A673 (cell line): ENCODE measurements around the gene TLX1.

Experiments
- EZH2 ChIP-seq: fragments of 200-600 bp; sonication (generic); IDR thresholded peaks from 2 replicates; pipeline ENCODE4 v1.6.1; 2017; ENCODE audit warnings: borderline replicate concordance, low read depth, mild to moderate bottlenecking, mixed read lengths, antibody characterized with exemption, low read length; ENCODE audit not compliant: poor library complexity, severe bottlenecking
- TF ChIP-seq, protein P1 (sequence below): fragments of 300-800, 200-600 bp; sonication (generic); conservative IDR thresholded peaks from 2 replicates; pipeline ENCODE4 v1.5.1; 2017; ENCODE audit warnings: low read depth, mild to moderate bottlenecking, antibody characterized with exemption, low read length, moderate library complexity, mixed read lengths

DNA sequence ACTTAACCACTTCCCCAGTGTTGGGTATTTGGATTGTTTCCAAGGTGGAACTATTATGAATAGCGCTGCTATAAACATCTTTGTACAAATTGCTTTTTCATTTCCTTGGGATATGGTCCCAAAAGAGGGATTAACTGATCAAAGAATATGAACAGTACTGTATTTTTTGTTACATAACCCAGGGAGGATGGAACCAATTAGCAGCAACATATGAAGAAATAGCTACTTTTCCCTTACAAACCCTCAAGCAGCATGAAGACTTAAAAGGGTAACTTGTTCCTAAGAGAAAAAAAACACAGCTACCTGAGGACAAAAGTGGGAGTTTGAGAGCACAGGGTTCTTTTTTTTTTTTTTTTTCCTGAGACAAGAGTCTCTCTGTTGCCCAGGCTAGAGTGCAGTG is 13.1 kb upstream of the TLX1 start:
- TF ChIP-seq, protein P1, sequence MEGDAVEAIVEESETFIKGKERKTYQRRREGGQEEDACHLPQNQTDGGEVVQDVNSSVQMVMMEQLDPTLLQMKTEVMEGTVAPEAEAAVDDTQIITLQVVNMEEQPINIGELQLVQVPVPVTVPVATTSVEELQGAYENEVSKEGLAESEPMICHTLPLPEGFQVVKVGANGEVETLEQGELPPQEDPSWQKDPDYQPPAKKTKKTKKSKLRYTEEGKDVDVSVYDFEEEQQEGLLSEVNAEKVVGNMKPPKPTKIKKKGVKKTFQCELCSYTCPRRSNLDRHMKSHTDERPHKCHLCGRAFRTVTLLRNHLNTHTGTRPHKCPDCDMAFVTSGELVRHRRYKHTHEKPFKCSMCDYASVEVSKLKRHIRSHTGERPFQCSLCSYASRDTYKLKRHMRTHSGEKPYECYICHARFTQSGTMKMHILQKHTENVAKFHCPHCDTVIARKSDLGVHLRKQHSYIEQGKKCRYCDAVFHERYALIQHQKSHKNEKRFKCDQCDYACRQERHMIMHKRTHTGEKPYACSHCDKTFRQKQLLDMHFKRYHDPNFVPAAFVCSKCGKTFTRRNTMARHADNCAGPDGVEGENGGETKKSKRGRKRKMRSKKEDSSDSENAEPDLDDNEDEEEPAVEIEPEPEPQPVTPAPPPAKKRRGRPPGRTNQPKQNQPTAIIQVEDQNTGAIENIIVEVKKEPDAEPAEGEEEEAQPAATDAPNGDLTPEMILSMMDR: no peak
- no peak for TF ChIP-seq EZH2
